ENCODE measurements around the gene ADISSP.

The ADISSP gene

GRCh38 chr20:3738111-3739053, 29.2 kb downstream of the ADISSP start:
- no peaks in the 10 kb centered on the region for H3K36me3 ChIP-seq
- H4K20me1 ChIP-seq = no peaks in the 10 kb centered on the region
- H3K27ac ChIP-seq = no peak overlapping the region
- H3K9ac ChIP-seq = no peak overlapping the region
- H3K4me2 ChIP-seq = no peak overlapping the region
- H3K9me3 ChIP-seq (replicated peaks in 1 of 11) = no peaks in the 10 kb centered on the region
- peaks cover 4 to 13% (median 7%) of the 10 kb centered on the region in 11 experiments for H3K27me3 ChIP-seq
- H3K4me3 ChIP-seq = no peak overlapping the region
- no peak for TF ChIP-seq Cebpa-rat (IDR thresholded peaks at IDR 0.05)
- H3K4me1 ChIP-seq = peaks cover 0 to 19% (median 6%) of the 10 kb centered on the region in 10 experiments; a peak in 10 of 20 replicates

- Histone ChIP-seq H3K4me3 (no peak overlapping the region), H3K36me3 (no peaks in the 10 kb centered on the region), H3K4me2 (no peak overlapping the region), H3K9me3 (replicated peaks in 1 of 11) (no peaks in the 10 kb centered on the region), H3K27ac (no peak overlapping the region), H3K4me1 (peaks cover 0 to 39% (median 20%) of the 10 kb centered on the region in 10 experiments; a peak in 18 of 20 replicates), H4K20me1 (no peaks in the 10 kb centered on the region), H3K9ac (no peak overlapping the region), H3K27me3 (peaks cover 25 to 40% (median 31%) of the 10 kb centered on the region in 11 experiments)
- no peak for TF ChIP-seq Cebpa-rat (IDR thresholded peaks at IDR 0.05)
These were observed 31.8 kb downstream of the ADISSP start for GRCh38 chr20:3735768-3736167.

- H3K27ac ChIP-seq = no peak overlapping the region
- H3K9ac ChIP-seq = no peak overlapping the region
- peaks cover 25 to 40% (median 31%) of the 10 kb centered on the region in 11 experiments for H3K27me3 ChIP-seq
These were observed 33.3 kb downstream of the ADISSP start for GRCh38 chr20:3734111-3734843.

GRCh38 chr20:3733119-3733995, 34.2 kb downstream of the ADISSP start:
- no peak for TF ChIP-seq Cebpa-rat (IDR thresholded peaks at IDR 0.05)
- Histone ChIP-seq H3K36me3 (no peaks in the 10 kb centered on the region), H3K27me3 (peaks cover 25 to 40% (median 31%) of the 10 kb centered on the region in 11 experiments), H3K4me1 (peaks cover 19 to 58% (median 35%) of the 10 kb centered on the region in 10 experiments; a peak in 19 of 20 replicates), H3K9me3 (replicated peaks in 1 of 11) (no peaks in the 10 kb centered on the region), H3K4me2 (peak overlapping the region; percentile 19 to 84 (median 61); a peak in 21 of 22 replicates), H4K20me1 (no peaks in the 10 kb centered on the region), H3K4me3 (no peak overlapping the region; a peak in 1 of 20 replicates), H3K27ac (no peak overlapping the region), H3K9ac (peak overlapping the region in 2 of 11 experiments; percentile 39 to 44; a peak in 2 of 22 replicates)

More at GRCh38 chr20:3734111-3734843, 33.3 kb downstream of the ADISSP start:
- TF ChIP-seq Cebpa-rat (IDR thresholded peaks at IDR 0.05) = no peak
- Histone ChIP-seq H3K4me2 (peak overlapping the region in 3 of 11 experiments; percentile 45 to 65 (median 64); a peak in 7 of 22 replicates), H3K9me3 (replicated peaks in 1 of 11) (no peaks in the 10 kb centered on the region), H3K4me3 (no peak overlapping the region), H3K36me3 (no peaks in the 10 kb centered on the region), H4K20me1 (no peaks in the 10 kb centered on the region), H3K4me1 (peaks cover 11 to 49% (median 29%) of the 10 kb centered on the region in 10 experiments; a peak in 19 of 20 replicates)

GRCh38 chr20:3732327-3733118, 35.0 kb downstream of the ADISSP start, which contains the start of gene HSPA12B:
HSPA12B (plus strand) TSS chr20:3732685; CDS start chr20:3738675, 5,990 bp downstream.
- peaks cover 25 to 40% (median 31%) of the 10 kb centered on the region in 11 experiments for H3K27me3 ChIP-seq
- no peak for TF ChIP-seq Cebpa-rat (IDR thresholded peaks at IDR 0.05)
- H3K9ac ChIP-seq = peak within 1 kb of the TSS in 5 of 11 experiments; percentile 18 to 44 (median 39); a peak in 3 of 22 replicates

GRCh38 chr20:3731944-3732326, 35.6 kb downstream of the ADISSP start:
- no peak overlapping the region for H3K4me3 ChIP-seq

More at GRCh38 chr20:3732327-3733118, 35.0 kb downstream of the ADISSP start, which contains the start of gene HSPA12B:
- Histone ChIP-seq H4K20me1 (no peaks in the 10 kb centered on the region), H3K27ac (no peak within 1 kb of the TSS; a peak in 1 of 22 replicates), H3K36me3 (no peaks in the 10 kb centered on the region), H3K4me2 (peak within 1 kb of the TSS; percentile 19 to 84 (median 61); a peak in 21 of 22 replicates), H3K4me1 (peaks cover 27 to 66% (median 43%) of the 10 kb centered on the region in 10 experiments), H3K9me3 (replicated peaks in 1 of 11) (no peaks in the 10 kb centered on the region), H3K4me3 (peak within 1 kb of the TSS in 3 of 10 experiments; percentile 5 to 38 (median 24); a peak in 3 of 20 replicates)

More at GRCh38 chr20:3731944-3732326, 35.6 kb downstream of the ADISSP start:
- peaks cover 27 to 72% (median 43%) of the 10 kb centered on the region in 10 experiments for H3K4me1 ChIP-seq
- H3K4me2 ChIP-seq = peak overlapping the region in 9 of 11 experiments; percentile 14 to 84 (median 61); a peak in 6 of 22 replicates
- H3K27ac ChIP-seq = no peak overlapping the region
- no peaks in the 10 kb centered on the region for H4K20me1 ChIP-seq
- H3K9ac ChIP-seq = 0 out of 22 replicates have a peak overlapping the region, but pooled peaks of 2 of the 11 experiments have one; percentile 33 to 39
- H3K27me3 ChIP-seq = peaks cover 25 to 40% (median 31%) of the 10 kb centered on the region in 11 experiments
- no peak for TF ChIP-seq Cebpa-rat (IDR thresholded peaks at IDR 0.05)
- H3K36me3 ChIP-seq = no peaks in the 10 kb centered on the region
- no peaks in the 10 kb centered on the region for H3K9me3 ChIP-seq (replicated peaks in 1 of 11)

Measured in BLaER1 treated with 17β-estradiol and CSF1 and Interleukin-3, amounts not matched to agents 10 nM and 100 nM (cell line).